Activated naive CD8-positive, alpha-beta T cell treated with anti-CD3 and anti-CD28 coated beads, Interleukin-2, amount 10 ng/mL, durations not matched to agents 7 days and 5 days (primary cell): ENCODE measurements around the gene SENP6. TPM values are rescaled to one million over a fixed set of nuclear protein-coding genes. Genes with fewer than 3 reads are reported as not detected.
"Not testable (repeated sequence)": the region's sequence is repeated elsewhere in the genome, so short reads cannot be mapped to it uniquely, and the experiment has no call there.

Experiments used
- ATAC-seq: fragments of 150-1000 bp; cut with Tn5 transposase; one replicate; pipeline ENCODE4 v1.10.0; 2021; ENCODE audit warnings: low read depth, moderate library complexity
- POLR2A ChIA-PET: fragments of 350-600 bp; sonication (Branson Sonifier 250); formaldehyde crosslinking; loops from one replicate; lab custom pipeline; 2021; ENCODE audit warnings: antibody characterized with exemption; lab: Charles Lee
- DNase-seq: peaks from one replicate; pipeline ENCODE4 v3.0.0; 2021
- H3K27ac Mint-ChIP-seq: one replicate; pipeline ENCODE4 v1.8.0; 2022; ENCODE audit warnings: mild to moderate bottlenecking, mixed read lengths
- H3K27me3 Mint-ChIP-seq: one replicate; pipeline ENCODE4 v1.8.0; 2022; ENCODE audit warnings: mild to moderate bottlenecking, moderate library complexity, mixed read lengths
- H3K36me3 Mint-ChIP-seq: one replicate; pipeline ENCODE4 v1.8.0; 2021; ENCODE audit warnings: mild to moderate bottlenecking, mixed read lengths
- H3K4me1 Mint-ChIP-seq: one replicate; pipeline ENCODE4 v1.8.0; 2021; ENCODE audit warnings: mixed read lengths
- H3K4me3 Mint-ChIP-seq: one replicate; pipeline ENCODE4 v1.8.0; 2022; ENCODE audit warnings: mild to moderate bottlenecking, moderate library complexity, mixed read lengths
- H3K9me3 Mint-ChIP-seq: one replicate; pipeline ENCODE4 v1.8.0; 2021; ENCODE audit warnings: mixed read lengths
- total RNA-seq, 2 experiments: library from RNA; stranded (reverse); gene quantifications; one replicate each; pipeline ENCODE4 v1.2.3, GENCODE V29; 2021

SENP6 gene
- total RNA-seq = 10 to 100 TPM; 83.7 to 97.0 TPM

- Mint-ChIP-seq H3K4me1 (peaks cover 39% of the 10 kb centered on the region), H3K9me3 (no peaks in the 10 kb centered on the region), H3K27ac (peak within 1 kb of the TSS; percentile 99), H3K4me3 (peak within 1 kb of the TSS; percentile 98), H3K36me3 (peaks cover 5% of the 10 kb centered on the region), H3K27me3 (no peaks in the 10 kb centered on the region)
- DNase-seq (peak; percentile 84), ATAC-seq (peak; percentile 75)
- POLR2A ChIA-PET = interaction anchor here (0.5 to 2.6 kb wide), 8 partner anchors 10 to 358 kb away, joined by 3 to 15 read pairs (median 4); partner anchors contain the start of genes COX7A2 and TMEM30A
These were observed at the start of gene SENP6 for GRCh38 chr6:75601304-75602245. TSS of gene SENP6 (plus strand) at chr6:75601880. CDS start at chr6:75602525, 645 bp downstream.

GRCh38 chr6:75556240-75556639 lies 45.4 kb upstream of the SENP6 start:
- POLR2A ChIA-PET = no interaction called here
- H3K27me3 Mint-ChIP-seq = peaks cover 4% of the 10 kb centered on the region
- H3K4me1 Mint-ChIP-seq = peaks cover 4% of the 10 kb centered on the region
- no peak for DNase-seq
- no peak for ATAC-seq
- no peaks in the 10 kb centered on the region for H3K9me3 Mint-ChIP-seq
- no peaks in the 10 kb centered on the region for H3K36me3 Mint-ChIP-seq
- H3K4me3 Mint-ChIP-seq = no peak overlapping the region
- no peak overlapping the region for H3K27ac Mint-ChIP-seq

GRCh38 chr6:75557068-75557467 lies 44.6 kb upstream of the SENP6 start:
- Mint-ChIP-seq H3K36me3 (no peaks in the 10 kb centered on the region), H3K27ac (no peak overlapping the region), H3K9me3 (no peaks in the 10 kb centered on the region), H3K4me3 (no peak overlapping the region), H3K27me3 (peaks cover 7% of the 10 kb centered on the region), H3K4me1 (no peaks in the 10 kb centered on the region)
- ATAC-seq = no peak
- POLR2A ChIA-PET = no interaction called here
- no peak for DNase-seq

- Mint-ChIP-seq H3K27me3 (peaks cover 26% of the 10 kb centered on the region), H3K4me3 (no peak overlapping the region)
- peak; percentile 47 for ATAC-seq
These were observed 38.6 kb upstream of the SENP6 start for GRCh38 chr6:75563032-75563431.

GRCh38 chr6:75566137-75566767 lies 35.4 kb upstream of the SENP6 start:
- DNase-seq (no peak), ATAC-seq (no peak)
- POLR2A ChIA-PET = no interaction called here
- no peaks in the 10 kb centered on the region for H3K4me1 Mint-ChIP-seq
- H3K9me3 Mint-ChIP-seq = peaks cover 15% of the 10 kb centered on the region
- H3K27me3 Mint-ChIP-seq = peaks cover 23% of the 10 kb centered on the region
- peaks cover 6% of the 10 kb centered on the region for H3K36me3 Mint-ChIP-seq
- H3K27ac Mint-ChIP-seq = no peak overlapping the region
- H3K4me3 Mint-ChIP-seq = no peak overlapping the region

More at GRCh38 chr6:75563032-75563431, 38.6 kb upstream of the SENP6 start:
- Mint-ChIP-seq H3K36me3 (peaks cover 6% of the 10 kb centered on the region), H3K27ac (no peak overlapping the region), H3K4me1 (no peaks in the 10 kb centered on the region), H3K9me3 (peaks cover 15% of the 10 kb centered on the region)
- DNase-seq = no peak
- POLR2A ChIA-PET = no interaction called here

- H3K27ac Mint-ChIP-seq = no peak overlapping the region
- no peaks in the 10 kb centered on the region for H3K4me1 Mint-ChIP-seq
- H3K9me3 Mint-ChIP-seq = peaks cover 15% of the 10 kb centered on the region
- H3K27me3 Mint-ChIP-seq = peaks cover 17% of the 10 kb centered on the region
- POLR2A ChIA-PET = no interaction called here
- ATAC-seq (no peak), DNase-seq (no peak)
- peaks cover 6% of the 10 kb centered on the region for H3K36me3 Mint-ChIP-seq
- H3K4me3 Mint-ChIP-seq = no peak overlapping the region
These were observed 33.6 kb upstream of the SENP6 start for GRCh38 chr6:75568100-75568499.

- H3K4me3 Mint-ChIP-seq = no peak overlapping the region
- H3K36me3 Mint-ChIP-seq = peaks cover 6% of the 10 kb centered on the region
- H3K27ac Mint-ChIP-seq = no peak overlapping the region
- ATAC-seq = no peak
- DNase-seq = no peak
- H3K4me1 Mint-ChIP-seq = peaks cover 1% of the 10 kb centered on the region
- H3K27me3 Mint-ChIP-seq = peaks cover 17% of the 10 kb centered on the region
- peaks cover 15% of the 10 kb centered on the region for H3K9me3 Mint-ChIP-seq
- POLR2A ChIA-PET = no interaction called here
These were observed 32.7 kb upstream of the SENP6 start for GRCh38 chr6:75568965-75569364.

GRCh38 chr6:75570671-75571070 lies 31.0 kb upstream of the SENP6 start:
- ATAC-seq, H3K4me1 Mint-ChIP-seq, H3K4me3 Mint-ChIP-seq, H3K27ac Mint-ChIP-seq, DNase-seq, POLR2A ChIA-PET, H3K9me3 Mint-ChIP-seq, H3K36me3 Mint-ChIP-seq: not testable (repeated sequence)
- peaks cover 12% of the 10 kb centered on the region for H3K27me3 Mint-ChIP-seq

- DNase-seq (no peak), ATAC-seq (no peak)
- POLR2A ChIA-PET = no interaction called here
- Mint-ChIP-seq H3K4me3 (no peak overlapping the region), H3K27ac (no peak overlapping the region), H3K4me1 (peaks cover 1% of the 10 kb centered on the region), H3K36me3 (peaks cover 2% of the 10 kb centered on the region), H3K9me3 (peaks cover 3% of the 10 kb centered on the region), H3K27me3 (peaks cover 9% of the 10 kb centered on the region)
These were observed 29.6 kb upstream of the SENP6 start for GRCh38 chr6:75572072-75572471.

GRCh38 chr6:75579951-75580350 lies 21.7 kb upstream of the SENP6 start:
- Mint-ChIP-seq H3K9me3 (peaks cover 1% of the 10 kb centered on the region), H3K27ac (no peak overlapping the region), H3K4me1 (peaks cover 9% of the 10 kb centered on the region), H3K4me3 (no peak overlapping the region), H3K36me3 (no peaks in the 10 kb centered on the region), H3K27me3 (peaks cover 8% of the 10 kb centered on the region)
- no peak for ATAC-seq
- DNase-seq = no peak
- POLR2A ChIA-PET = no interaction called here

GRCh38 chr6:75581231-75581630 lies 20.4 kb upstream of the SENP6 start:
- H3K27me3 Mint-ChIP-seq = peaks cover 10% of the 10 kb centered on the region
- DNase-seq (no peak), ATAC-seq (no peak)
- no peak overlapping the region for H3K4me3 Mint-ChIP-seq
- no peaks in the 10 kb centered on the region for H3K36me3 Mint-ChIP-seq
- POLR2A ChIA-PET = no interaction called here
- H3K9me3 Mint-ChIP-seq = peaks cover 1% of the 10 kb centered on the region
- H3K4me1 Mint-ChIP-seq = peaks cover 9% of the 10 kb centered on the region
- no peak overlapping the region for H3K27ac Mint-ChIP-seq

GRCh38 chr6:75584552-75584951 lies 17.1 kb upstream of the SENP6 start:
- H3K9me3 Mint-ChIP-seq, H3K4me1 Mint-ChIP-seq, H3K4me3 Mint-ChIP-seq, H3K27ac Mint-ChIP-seq, DNase-seq, H3K36me3 Mint-ChIP-seq, ATAC-seq, POLR2A ChIA-PET: not testable (repeated sequence)
- H3K27me3 Mint-ChIP-seq = peaks cover 12% of the 10 kb centered on the region

- no peak overlapping the region for H3K27ac Mint-ChIP-seq
- H3K4me3 Mint-ChIP-seq = no peak overlapping the region
- ATAC-seq (no peak), DNase-seq (no peak)
- no peaks in the 10 kb centered on the region for H3K4me1 Mint-ChIP-seq
- H3K36me3 Mint-ChIP-seq = peaks cover 2% of the 10 kb centered on the region
- peaks cover 1% of the 10 kb centered on the region for H3K9me3 Mint-ChIP-seq
- POLR2A ChIA-PET = no interaction called here
- peaks cover 7% of the 10 kb centered on the region for H3K27me3 Mint-ChIP-seq
These were observed 12.7 kb upstream of the SENP6 start for GRCh38 chr6:75588948-75589347.
